IPS-18a (cell line): ENCODE results near the gene PCDHAC2.

Experiments
- H3K27ac ChIP-seq: one replicate; pipeline ENCODE4 v1.5.1; 2013; ENCODE audit warnings: low read length
- H3K27me3 ChIP-seq: one replicate; pipeline ENCODE4 v1.6.1; 2013; ENCODE audit warnings: mild to moderate bottlenecking, low read length; ENCODE audit not compliant: control insufficient read depth, insufficient read depth
- H3K36me3 ChIP-seq: one replicate; pipeline ENCODE4 v1.6.1; 2013; ENCODE audit warnings: low read depth, low read length; ENCODE audit not compliant: control insufficient read depth
- H3K4me1 ChIP-seq: one replicate; pipeline ENCODE4 v1.6.1; 2013; ENCODE audit warnings: low read depth, low read length; ENCODE audit not compliant: control insufficient read depth
- H3K4me3 ChIP-seq: one replicate; pipeline ENCODE4 v1.5.1; 2013; ENCODE audit warnings: low read length
- H3K9ac ChIP-seq: one replicate; pipeline ENCODE4 v1.6.1; 2013; ENCODE audit warnings: mild to moderate bottlenecking, low read length, moderate library complexity
- H3K9me3 ChIP-seq: one replicate; pipeline ENCODE4 v1.6.1; 2013; ENCODE audit warnings: low read depth, low read length; ENCODE audit not compliant: control insufficient read depth

The PCDHAC2 gene

GRCh38 chr5:141010047-141010793, 43.9 kb downstream of the PCDHAC2 start:
- H3K4me1 ChIP-seq = peaks cover under 1% of the 10 kb centered on the region
- no peaks in the 10 kb centered on the region for H3K36me3 ChIP-seq
- H3K27ac ChIP-seq = no peak overlapping the region
- H3K4me3 ChIP-seq = no peak overlapping the region
- no peaks in the 10 kb centered on the region for H3K27me3 ChIP-seq
- no peak overlapping the region for H3K9ac ChIP-seq
- no peaks in the 10 kb centered on the region for H3K9me3 ChIP-seq

- Histone ChIP-seq H3K36me3 (no peaks in the 10 kb centered on the region), H3K9ac (no peak overlapping the region), H3K4me1 (no peaks in the 10 kb centered on the region), H3K4me3 (no peak overlapping the region), H3K27me3 (no peaks in the 10 kb centered on the region), H3K9me3 (no peaks in the 10 kb centered on the region), H3K27ac (no peak overlapping the region)
Observed at GRCh38 chr5:141017943-141018342, 51.7 kb downstream of the PCDHAC2 start.
